ENCODE measurements around the gene LYPD5.

The LYPD5 gene

GRCh38 chr19:43749898-43750297 is 52.3 kb downstream of the LYPD5 start:
- DNase-seq = no peak

GRCh38 chr19:43749152-43749551 is 53.1 kb downstream of the LYPD5 start:
- DNase-seq = no peak

DNA sequence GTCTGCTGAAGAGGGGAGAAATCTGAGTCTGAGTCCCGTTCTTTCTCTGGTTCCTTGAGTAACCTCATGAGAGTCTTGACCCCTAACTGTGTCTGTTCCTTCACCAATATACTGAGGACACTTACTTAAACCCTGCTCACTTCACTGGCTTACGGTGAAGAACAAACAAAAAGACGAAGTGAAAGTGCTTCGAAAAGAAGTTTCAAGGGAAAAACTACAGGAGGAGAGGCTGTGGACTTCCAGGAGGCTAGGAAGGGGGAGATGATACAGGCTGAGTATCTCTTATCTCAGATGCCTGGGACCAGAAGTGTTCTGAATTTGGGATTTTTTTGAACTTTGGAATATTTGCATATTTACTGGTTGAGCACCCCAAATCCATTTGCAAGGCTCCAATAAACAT is 53.6 kb downstream of the LYPD5 start:
- no peak for DNase-seq

DNA sequence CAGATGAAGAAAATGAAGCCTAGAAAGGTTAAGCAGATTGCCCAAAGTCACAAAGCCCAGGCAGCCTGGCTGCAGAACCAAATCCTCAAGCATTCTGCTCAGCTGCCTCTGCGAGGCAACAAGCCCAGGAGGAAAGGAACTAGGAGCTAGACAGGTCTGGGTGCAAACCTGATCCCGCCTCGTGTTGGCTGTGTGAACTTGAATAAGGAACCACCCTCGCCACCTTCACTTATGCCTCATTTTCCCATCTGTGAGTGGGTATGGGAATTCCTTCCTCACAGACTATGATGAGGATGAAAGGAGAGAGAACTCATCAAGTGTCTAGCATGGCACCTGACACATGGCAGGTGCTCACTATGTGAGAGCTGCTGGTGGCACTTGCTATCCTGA is 54.0 kb downstream of the LYPD5 start:
- no peak for DNase-seq

GRCh38 chr19:43747557-43748204 is 54.6 kb downstream of the LYPD5 start:
- DNase-seq = peak; percentile 6 to 21

All from Kasumi-1 (cell line).